ENCODE data around the gene SDC4.
A peak's percentile ranks its signal among the peaks of the same experiment; 100 is the strongest.

SDC4 gene

DNA sequence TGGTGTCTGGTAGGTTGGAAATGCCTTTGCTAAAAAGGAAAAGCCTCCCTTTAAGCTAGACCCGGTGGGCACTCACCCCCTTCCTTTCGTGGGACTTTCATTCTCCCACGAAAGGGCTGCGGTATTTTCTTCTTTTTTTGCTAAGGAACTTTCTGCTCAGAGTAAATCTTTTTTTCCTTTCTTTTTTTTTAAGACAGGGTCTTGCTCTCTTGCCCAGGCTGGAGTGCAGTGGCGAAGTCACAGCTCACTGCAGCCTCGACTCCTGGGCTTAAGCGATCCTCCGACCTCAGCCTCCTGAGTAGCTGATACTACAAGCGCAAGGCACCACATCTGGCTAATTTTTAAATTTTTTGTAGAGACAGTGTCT lies 25.9 kb upstream of the SDC4 start:
- H3K27me3 ChIP-seq = no peaks in the 10 kb centered on the region
- H3K9me3 ChIP-seq = no peaks in the 10 kb centered on the region
- peak overlapping the region; percentile 87 to 94 for H3K27ac ChIP-seq
- TF ChIP-seq, protein P1, sequence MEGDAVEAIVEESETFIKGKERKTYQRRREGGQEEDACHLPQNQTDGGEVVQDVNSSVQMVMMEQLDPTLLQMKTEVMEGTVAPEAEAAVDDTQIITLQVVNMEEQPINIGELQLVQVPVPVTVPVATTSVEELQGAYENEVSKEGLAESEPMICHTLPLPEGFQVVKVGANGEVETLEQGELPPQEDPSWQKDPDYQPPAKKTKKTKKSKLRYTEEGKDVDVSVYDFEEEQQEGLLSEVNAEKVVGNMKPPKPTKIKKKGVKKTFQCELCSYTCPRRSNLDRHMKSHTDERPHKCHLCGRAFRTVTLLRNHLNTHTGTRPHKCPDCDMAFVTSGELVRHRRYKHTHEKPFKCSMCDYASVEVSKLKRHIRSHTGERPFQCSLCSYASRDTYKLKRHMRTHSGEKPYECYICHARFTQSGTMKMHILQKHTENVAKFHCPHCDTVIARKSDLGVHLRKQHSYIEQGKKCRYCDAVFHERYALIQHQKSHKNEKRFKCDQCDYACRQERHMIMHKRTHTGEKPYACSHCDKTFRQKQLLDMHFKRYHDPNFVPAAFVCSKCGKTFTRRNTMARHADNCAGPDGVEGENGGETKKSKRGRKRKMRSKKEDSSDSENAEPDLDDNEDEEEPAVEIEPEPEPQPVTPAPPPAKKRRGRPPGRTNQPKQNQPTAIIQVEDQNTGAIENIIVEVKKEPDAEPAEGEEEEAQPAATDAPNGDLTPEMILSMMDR (IDR thresholded peaks at IDR 0.05) = no peak
- H3K36me3 ChIP-seq = no peaks in the 10 kb centered on the region
- DNase-seq = no peak
- H3K4me3 ChIP-seq = peak overlapping the region; percentile 51 to 61
- peaks cover 0 to 36% (median 14%) of the 10 kb centered on the region in 4 donors for H3K4me1 ChIP-seq
- intact Hi-C loops (cut with DNase I; ENCODE audit: low total_unique reads) = loop anchor here (5.0 kb wide), 2 partner anchors 33 to 52 kb away; partner anchors contain the start of gene DBNDD2

DNA sequence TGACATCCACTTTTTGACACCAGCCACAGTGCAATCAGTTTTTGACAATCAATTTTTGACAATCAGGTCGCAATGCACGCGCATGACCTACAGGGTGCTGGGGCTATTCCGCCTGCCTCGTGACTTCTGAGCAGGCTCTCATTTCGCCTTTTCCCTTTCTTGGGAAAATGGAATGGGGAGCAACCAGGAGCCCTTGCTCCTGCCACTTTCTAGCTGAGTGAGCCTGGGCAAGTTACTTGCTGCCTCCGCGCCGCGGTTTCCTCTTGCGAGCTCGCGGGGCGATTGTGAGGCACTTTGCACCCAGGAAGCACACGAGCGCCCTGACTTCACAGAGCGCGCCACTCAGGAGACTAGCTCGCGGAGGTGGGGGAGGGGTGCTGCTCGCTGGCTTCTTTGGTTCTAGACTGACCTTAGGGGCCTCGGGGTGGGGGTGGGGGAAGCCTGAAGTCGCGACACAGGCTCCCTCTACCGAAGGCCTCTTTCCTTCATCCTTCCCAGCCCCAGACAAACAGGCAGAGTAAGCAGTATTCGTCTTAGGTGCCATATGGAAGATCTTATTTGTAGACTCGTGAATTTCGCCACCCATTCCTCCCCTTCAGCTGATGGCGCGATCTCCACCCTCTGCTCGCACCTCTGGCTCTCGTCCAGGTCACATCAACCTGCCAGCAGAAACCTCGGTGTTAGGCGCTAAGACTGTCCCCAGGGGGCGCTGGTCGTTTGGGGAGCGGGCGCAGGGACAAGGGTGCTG lies 25.3 kb upstream of the SDC4 start:
- intact Hi-C loops (cut with DNase I; ENCODE audit: low total_unique reads) = loop anchor here (2.0 to 5.0 kb wide), 3 partner anchors 34 to 61 kb away; partner anchors contain the start of gene DBNDD2
- peak overlapping the region; percentile 87 to 94 for H3K27ac ChIP-seq

DNA sequence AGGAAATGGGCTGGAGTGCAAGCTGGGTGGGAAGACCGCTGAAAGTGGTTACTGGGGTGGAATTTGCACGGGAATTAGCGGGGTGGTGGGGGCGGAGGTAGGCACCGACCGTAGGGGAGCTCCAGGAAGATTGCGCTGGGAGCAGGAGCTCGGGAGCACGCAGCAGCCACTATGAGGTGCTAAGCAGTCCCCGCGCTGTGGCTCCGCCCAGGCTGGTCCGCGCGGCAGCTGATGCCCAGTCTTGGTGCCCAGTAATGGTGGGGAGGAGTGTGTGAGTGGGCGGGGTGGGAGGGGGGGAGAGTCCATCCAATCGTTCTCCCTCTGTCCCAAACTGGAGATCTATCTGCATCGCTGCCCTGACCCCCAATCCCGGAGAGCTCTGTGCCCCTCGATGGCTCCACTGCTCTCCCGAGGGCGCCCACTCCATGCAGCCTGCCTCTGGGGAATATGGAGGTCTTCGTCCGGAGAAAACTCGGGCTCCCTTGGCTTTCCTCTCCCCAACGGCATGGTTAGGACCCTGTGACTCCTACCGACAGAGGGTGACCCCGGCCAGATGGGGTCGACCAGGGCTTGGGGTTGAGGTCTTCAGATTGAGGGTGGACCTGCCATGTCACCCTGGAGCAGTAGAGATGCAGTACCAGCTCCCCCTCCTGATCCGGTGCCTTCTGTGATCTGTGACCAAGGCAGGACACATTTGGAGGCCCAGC lies 24.6 kb upstream of the SDC4 start:
- Histone ChIP-seq H3K27me3 (no peaks in the 10 kb centered on the region), H3K9me3 (no peaks in the 10 kb centered on the region), H3K4me1 (peaks cover 0 to 36% (median 14%) of the 10 kb centered on the region in 4 donors), H3K27ac (peak overlapping the region; percentile 87 to 94), H3K36me3 (peaks cover 10 to 11% (median 10%) of the 10 kb centered on the region in 3 donors), H3K4me3 (peak overlapping the region; percentile 51 to 61)
- intact Hi-C loops (cut with DNase I; ENCODE audit: low total_unique reads) = loop anchor here (2.0 to 5.0 kb wide), 3 partner anchors 35 to 62 kb away; partner anchors contain the start of gene DBNDD2
- TF ChIP-seq, protein P1 (IDR thresholded peaks at IDR 0.05) = no peak
- peak; percentile 54 to 92 for DNase-seq

More for the DNA sequence above, 25.3 kb upstream of the SDC4 start:
- Histone ChIP-seq H3K4me1 (peaks cover 0 to 36% (median 14%) of the 10 kb centered on the region in 4 donors), H3K9me3 (no peaks in the 10 kb centered on the region), H3K27me3 (no peaks in the 10 kb centered on the region), H3K4me3 (peak overlapping the region; percentile 51 to 61), H3K36me3 (peaks cover 3 to 5% (median 3%) of the 10 kb centered on the region in 3 donors)
- TF ChIP-seq, protein P1 (IDR thresholded peaks at IDR 0.05) = peak; percentile 84 to 94
- peak; percentile 89 to 96 for DNase-seq

DNA sequence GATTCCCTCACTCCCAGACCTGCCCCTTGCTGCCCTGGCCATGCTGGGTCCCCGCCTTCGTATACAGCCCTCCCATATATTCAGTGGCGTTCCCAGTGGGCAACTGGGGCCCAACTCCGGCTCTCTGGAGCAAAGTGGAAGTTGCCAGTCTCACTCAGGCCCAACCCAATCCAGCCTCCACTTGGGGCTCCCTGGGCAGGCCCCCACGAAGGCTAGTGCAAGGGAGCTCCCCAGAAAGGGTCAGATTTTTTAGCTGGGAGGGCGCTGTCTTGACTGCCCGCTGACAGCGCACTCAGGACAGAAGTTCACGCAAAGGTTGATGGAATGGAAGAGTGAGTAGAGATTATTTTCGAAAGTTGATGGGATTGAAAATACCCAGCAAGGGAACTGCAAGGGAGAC lies 24.0 kb upstream of the SDC4 start:
- intact Hi-C loops (cut with DNase I; ENCODE audit: low total_unique reads) = loop anchor here (2.0 to 5.0 kb wide), 3 partner anchors 35 to 63 kb away; partner anchors contain the start of gene DBNDD2
- H3K27me3 ChIP-seq = no peaks in the 10 kb centered on the region
- peak overlapping the region; percentile 87 to 94 for H3K27ac ChIP-seq
- no peak for DNase-seq
- TF ChIP-seq, protein P1 (IDR thresholded peaks at IDR 0.05) = no peak
- H3K9me3 ChIP-seq = no peaks in the 10 kb centered on the region
- peak overlapping the region; percentile 51 to 61 for H3K4me3 ChIP-seq
- H3K36me3 ChIP-seq = peaks cover 15 to 16% (median 16%) of the 10 kb centered on the region in 3 donors
- H3K4me1 ChIP-seq = peaks cover 0 to 36% (median 14%) of the 10 kb centered on the region in 4 donors

DNA sequence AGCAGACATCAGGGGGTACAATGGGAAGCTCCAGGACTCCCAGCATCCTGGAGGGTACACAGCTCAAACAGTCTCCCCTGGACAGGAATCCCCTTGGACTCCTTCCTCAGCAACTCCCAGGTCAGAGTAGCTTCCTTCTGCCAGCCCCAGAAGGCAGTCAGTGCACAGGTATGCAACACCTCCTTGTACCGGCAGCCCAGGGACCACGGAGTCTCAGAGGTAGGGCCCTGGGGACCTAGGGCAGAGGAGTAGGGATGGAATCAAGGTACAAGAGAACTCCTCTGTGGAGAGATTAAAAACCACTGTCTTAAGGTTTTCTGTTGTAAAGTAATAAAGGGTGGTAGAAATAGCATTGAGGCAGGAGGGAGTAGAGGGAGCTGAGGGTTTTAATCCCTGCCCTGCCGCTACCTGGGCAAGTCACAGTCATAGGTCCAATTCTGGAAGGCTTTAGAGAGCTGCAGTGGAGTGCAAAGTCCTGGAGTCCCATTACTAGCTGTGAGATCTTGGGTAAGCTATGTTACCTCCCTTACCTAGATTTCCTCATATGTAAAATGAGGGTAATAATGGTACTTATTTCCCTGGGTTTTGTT lies 22.4 kb upstream of the SDC4 start:
- H3K27ac ChIP-seq = peak overlapping the region in 1 of 2 donors; percentile 94
- TF ChIP-seq, protein P1 (IDR thresholded peaks at IDR 0.05) = no peak
- DNase-seq = no peak
- no peak overlapping the region for H3K4me3 ChIP-seq
- H3K27me3 ChIP-seq = no peaks in the 10 kb centered on the region
- H3K9me3 ChIP-seq = no peaks in the 10 kb centered on the region
- peaks cover 25 to 32% (median 30%) of the 10 kb centered on the region in 3 donors for H3K36me3 ChIP-seq
- H3K4me1 ChIP-seq = peaks cover 0 to 33% (median 14%) of the 10 kb centered on the region in 4 donors
- intact Hi-C loops (cut with DNase I; ENCODE audit: low total_unique reads) = loop anchor here (5.0 kb wide), 2 partner anchors 37 to 48 kb away; partner anchors contain the start of gene DBNDD2

All from tibial artery (tissue), 4 donors.